ENCODE measurements around the gene SYNE1. TPM values are rescaled to one million over a fixed set of nuclear protein-coding genes. Genes with fewer than 3 reads are reported as not detected.
"Not testable (repeated sequence)": the region's sequence is repeated elsewhere in the genome, so short reads cannot be mapped to it uniquely, and the experiment has no call there.

SYNE1 gene
- total and polyA plus RNA-seq, 2 of the 8 experiments (the other 6 are each of a cell fraction or from before 2014, with no cell fraction given) = 2.8 to 5.5 TPM

GRCh38 chr6:152421496-152421895, 215.7 kb downstream of the SYNE1 start:
- CTCF ChIA-PET (ENCODE audit: partially characterized antibody) = interaction anchor here (1.2 kb wide), 1 partner anchor 31 kb away, joined by 4 read pairs; no protein-coding TSS in a partner anchor
- H4K5ac ChIP-seq (ENCODE audit: insufficient read length, low read depth, low read length); H3K56ac ChIP-seq (replicated peaks; ENCODE audit: insufficient read length, low read depth, low read length); H3K27me3 ChIP-seq (replicated peaks in 1 of 4; ENCODE audit: control insufficient read depth in 3 of 4, extremely low read depth in 1 of 4, insufficient read depth in 3 of 4, low read length in 3 of 4); H3K14ac ChIP-seq (ENCODE audit: insufficient read length); H3K36me3 ChIP-seq (ENCODE audit: control insufficient read depth in 2 of 4, insufficient read depth in 4 of 4, low read length in 3 of 4); H4K91ac ChIP-seq (replicated peaks; ENCODE audit: insufficient read length, low read length); H3K4me3 ChIP-seq (ENCODE audit: extremely low read depth in 1 of 4, insufficient read depth in 2 of 4, low read depth in 3 of 4, low read length in 4 of 4); H3K4me1 ChIP-seq (replicated peaks in 1 of 4; ENCODE audit: control insufficient read depth in 3 of 4, insufficient read depth in 4 of 4, low read length in 3 of 4); H3K23ac ChIP-seq (ENCODE audit: insufficient read length); H3K23me2 ChIP-seq (ENCODE audit: low read depth, low read length); H3K18ac ChIP-seq (ENCODE audit: extremely low read depth, low read length); H4K20me1 ChIP-seq (replicated peaks in 1 of 2; ENCODE audit: control insufficient read depth in 1 of 2, insufficient read depth in 2 of 2, low read length in 2 of 2); H3K79me1 ChIP-seq (ENCODE audit: low read depth, low read length); H2AFZ ChIP-seq (ENCODE audit: low read length); H3K4me2 ChIP-seq (ENCODE audit: insufficient read depth in 1 of 2, low read depth in 2 of 2, low read length in 2 of 2); H2BK120ac ChIP-seq (replicated peaks; ENCODE audit: low read depth, low read length); H3K9me3 ChIP-seq (ENCODE audit: insufficient read depth in 2 of 2, low read depth in 1 of 2, low read length in 1 of 2); H2BK20ac ChIP-seq (ENCODE audit: low read length); H2BK15ac ChIP-seq (ENCODE audit: low read length); H3K27ac ChIP-seq (ENCODE audit: low read depth, low read length); H2BK5ac ChIP-seq (ENCODE audit: low read depth, low read length); FAIRE-seq; H4K8ac ChIP-seq (ENCODE audit: extremely low read depth, insufficient read depth, low read length); H2AK5ac ChIP-seq (ENCODE audit: low read depth, low read length); H3K4ac ChIP-seq (replicated peaks; ENCODE audit: insufficient read length, low read depth, low read length); POLR2A ChIA-PET (ENCODE audit: partially characterized antibody); H2BK12ac ChIP-seq (ENCODE audit: low read depth, low read length); DNase-seq (ENCODE audit: low read depth in 1 of 2, low spot score in 2 of 2); H3K9ac ChIP-seq (replicated peaks in 1 of 4; ENCODE audit: extremely low read depth in 1 of 4, low read depth in 3 of 4, low read length in 3 of 4); H3K79me2 ChIP-seq (ENCODE audit: control insufficient read depth in 1 of 2, insufficient read depth in 2 of 2, low read length in 2 of 2): not testable (repeated sequence)
- 89% methylated on average over 2 of the region's 2 CpGs; no CpG with 5 or more reads in 1 of the 2 experiments for WGBS, 2 experiments (ENCODE audit: extremely low coverage in 1 of 2, insufficient coverage in 1 of 2, insufficient read length in 1 of 2, insufficient replicate concordance in 2 of 2, low coverage in 1 of 2, low lambda C conversion rate in 2 of 2, missing lambda C conversion rate in 1 of 2)

All from H1 (cell line).